Fibroblast of mammary gland (primary cell): Measurements from ENCODE around the gene LRFN4.

ENCODE experiments used
- DNase-seq: peaks from one replicate; pipeline ENCODE4 v3.0.0-alpha.2; 2010; ENCODE audit warnings: low read depth
- H3K4me3 ChIP-seq: 2 replicates; pipeline ENCODE4 v1.5.1; 2011; ENCODE audit warnings: low read depth, mild to moderate bottlenecking, low read length, moderate library complexity; ENCODE audit not compliant: control insufficient read depth
- CTCF ChIP-seq: conservative IDR thresholded peaks from 2 replicates; pipeline ENCODE4 v1.5.1; 2011; ENCODE audit warnings: low read depth, low read length, inconsistent platforms; ENCODE audit not compliant: control insufficient read depth, insufficient read depth

LRFN4 gene

GRCh38 chr11:66858939-66859685 is 2.2 kb downstream of the LRFN4 start:
- H3K4me3 ChIP-seq = no peak overlapping the region
- no peak for TF ChIP-seq CTCF
- no peak for DNase-seq

DNA sequence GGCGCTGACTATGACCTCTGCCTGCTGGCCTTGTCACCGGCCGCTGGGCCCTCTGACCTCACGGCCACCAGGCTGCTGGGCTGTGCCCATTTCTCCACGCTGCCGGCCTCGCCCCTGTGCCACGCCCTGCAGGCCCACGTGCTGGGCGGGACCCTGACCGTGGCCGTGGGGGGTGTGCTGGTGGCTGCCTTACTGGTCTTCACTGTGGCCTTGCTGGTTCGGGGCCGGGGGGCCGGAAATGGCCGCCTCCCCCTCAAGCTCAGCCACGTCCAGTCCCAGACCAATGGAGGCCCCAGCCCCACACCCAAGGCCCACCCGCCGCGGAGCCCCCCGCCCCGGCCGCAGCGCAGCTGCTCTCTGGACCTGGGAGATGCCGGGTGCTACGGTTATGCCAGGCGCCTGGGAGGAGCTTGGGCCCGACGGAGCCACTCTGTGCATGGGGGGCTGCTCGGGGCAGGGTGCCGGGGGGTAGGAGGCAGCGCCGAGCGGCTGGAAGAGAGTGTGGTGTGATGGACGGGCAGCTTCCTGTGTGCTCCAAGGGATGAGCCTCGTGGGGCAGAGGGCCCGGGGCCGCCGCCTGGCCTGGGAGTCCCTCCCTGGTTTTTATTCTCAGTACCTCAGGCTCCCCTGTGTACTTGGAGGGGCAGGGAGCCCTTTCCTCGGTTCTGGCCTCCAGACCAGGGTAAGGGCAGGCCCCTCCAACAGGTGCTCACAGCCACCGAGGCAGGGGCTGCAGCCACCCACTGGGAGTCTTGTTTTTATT is 3.0 kb downstream of the LRFN4 start:
- DNase-seq = no peak

DNA sequence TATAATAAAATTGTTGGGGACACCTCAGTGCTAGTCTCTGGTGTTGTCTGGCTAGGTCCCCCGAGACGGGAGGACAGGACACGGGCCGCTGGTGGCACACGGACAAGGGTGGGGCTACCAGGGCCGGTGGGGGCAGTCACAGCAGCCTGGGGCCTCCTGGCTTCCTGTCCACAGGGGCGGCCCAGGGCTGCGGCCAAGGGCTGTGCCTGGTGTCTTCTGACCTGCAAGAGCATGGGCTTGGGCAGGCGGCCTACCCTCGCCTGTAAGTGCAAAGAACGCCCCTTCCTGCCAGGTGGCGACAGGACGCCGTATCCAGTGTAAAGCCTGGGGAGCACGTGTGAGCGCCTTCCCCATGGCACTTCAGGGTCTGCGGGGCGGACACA is 3.6 kb downstream of the LRFN4 start:
- no peak for DNase-seq
- H3K4me3 ChIP-seq = no peak overlapping the region
- TF ChIP-seq CTCF = no peak

More for the DNA sequence above, 3.0 kb downstream of the LRFN4 start:
- TF ChIP-seq CTCF = no peak
- no peak overlapping the region for H3K4me3 ChIP-seq

DNA sequence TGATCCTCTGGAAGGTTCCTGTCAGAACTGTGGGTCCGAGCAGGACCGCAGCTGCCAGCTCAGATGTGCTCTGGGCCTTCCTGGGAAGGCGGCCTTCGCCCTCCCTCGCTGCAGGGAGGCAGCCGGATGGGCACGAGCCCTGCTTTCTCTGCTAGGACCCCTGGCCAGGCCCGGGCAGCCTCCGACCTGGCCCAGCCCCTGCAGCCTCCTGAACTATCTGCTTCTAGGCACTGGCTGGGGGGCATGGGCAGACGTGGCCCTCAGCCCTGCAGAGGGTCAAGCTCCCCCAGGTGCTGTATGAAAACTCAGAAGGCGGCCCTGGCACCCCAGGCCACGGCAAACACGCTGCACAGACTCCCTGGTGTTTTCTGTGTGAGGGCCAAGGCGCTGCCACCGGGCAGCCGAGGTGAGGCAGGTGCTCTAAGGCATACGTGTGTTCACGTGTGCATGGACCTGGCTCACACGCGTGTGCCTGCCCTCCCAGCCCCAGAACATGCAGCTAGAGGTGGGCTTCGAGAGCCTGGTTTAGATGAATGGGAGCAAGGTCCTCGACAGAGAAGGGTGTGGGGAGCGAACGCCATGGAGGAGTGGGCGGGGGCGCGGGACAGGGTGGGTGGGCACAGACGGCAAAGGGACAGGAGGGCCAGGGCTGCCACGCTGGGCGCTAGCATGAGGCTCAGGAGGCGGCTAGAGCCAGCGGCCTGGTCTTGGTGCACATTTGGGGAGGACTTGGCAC is 4.3 kb downstream of the LRFN4 start:
- no peak for DNase-seq
- no peak overlapping the region for H3K4me3 ChIP-seq
- no peak for TF ChIP-seq CTCF

GRCh38 chr11:66861774-66862558 is 5.1 kb downstream of the LRFN4 start:
- TF ChIP-seq CTCF = no peak
- DNase-seq = no peak

GRCh38 chr11:66862559-66863037 is 5.7 kb downstream of the LRFN4 start:
- DNase-seq = no peak
- no peak for TF ChIP-seq CTCF
- no peak overlapping the region for H3K4me3 ChIP-seq

More at GRCh38 chr11:66861774-66862558, 5.1 kb downstream of the LRFN4 start:
- H3K4me3 ChIP-seq = no peak overlapping the region
